Measurements from ENCODE around the gene TMEM91.

DNA sequence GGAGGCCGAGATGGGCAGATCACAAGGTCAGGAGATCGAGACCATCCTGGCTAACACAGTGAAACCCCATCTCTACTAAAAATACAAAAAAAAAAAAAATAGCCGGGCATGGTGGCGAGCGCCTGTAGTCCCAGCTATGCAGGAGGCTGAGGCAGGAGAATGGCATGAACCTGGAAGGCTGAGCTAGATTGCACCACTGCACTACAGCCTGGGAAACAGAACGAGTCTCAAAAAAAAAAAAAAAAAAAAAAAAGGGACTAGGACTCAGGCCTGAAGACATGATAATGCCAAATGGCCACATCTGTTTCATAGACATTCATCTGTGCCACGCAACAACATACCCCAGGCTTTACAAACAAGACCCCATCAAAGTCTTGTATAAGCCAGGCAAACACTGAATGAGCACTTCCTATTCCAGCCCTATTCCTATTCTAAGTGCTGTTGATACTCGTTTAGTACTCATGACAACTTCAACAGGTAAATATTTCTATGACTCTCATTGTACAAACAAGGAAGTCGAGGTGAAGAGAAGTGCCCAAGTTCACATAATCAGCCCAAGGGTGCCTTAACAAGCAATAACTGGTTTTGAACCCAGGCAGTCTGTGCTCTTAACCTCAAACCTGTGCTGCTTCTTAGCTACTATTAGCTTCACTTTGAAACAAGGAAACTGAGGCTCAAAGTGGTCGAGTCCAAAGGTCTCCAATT is 14.0 kb upstream of the TMEM91 start:
- TF ChIP-seq, protein P1, sequence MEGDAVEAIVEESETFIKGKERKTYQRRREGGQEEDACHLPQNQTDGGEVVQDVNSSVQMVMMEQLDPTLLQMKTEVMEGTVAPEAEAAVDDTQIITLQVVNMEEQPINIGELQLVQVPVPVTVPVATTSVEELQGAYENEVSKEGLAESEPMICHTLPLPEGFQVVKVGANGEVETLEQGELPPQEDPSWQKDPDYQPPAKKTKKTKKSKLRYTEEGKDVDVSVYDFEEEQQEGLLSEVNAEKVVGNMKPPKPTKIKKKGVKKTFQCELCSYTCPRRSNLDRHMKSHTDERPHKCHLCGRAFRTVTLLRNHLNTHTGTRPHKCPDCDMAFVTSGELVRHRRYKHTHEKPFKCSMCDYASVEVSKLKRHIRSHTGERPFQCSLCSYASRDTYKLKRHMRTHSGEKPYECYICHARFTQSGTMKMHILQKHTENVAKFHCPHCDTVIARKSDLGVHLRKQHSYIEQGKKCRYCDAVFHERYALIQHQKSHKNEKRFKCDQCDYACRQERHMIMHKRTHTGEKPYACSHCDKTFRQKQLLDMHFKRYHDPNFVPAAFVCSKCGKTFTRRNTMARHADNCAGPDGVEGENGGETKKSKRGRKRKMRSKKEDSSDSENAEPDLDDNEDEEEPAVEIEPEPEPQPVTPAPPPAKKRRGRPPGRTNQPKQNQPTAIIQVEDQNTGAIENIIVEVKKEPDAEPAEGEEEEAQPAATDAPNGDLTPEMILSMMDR (conservative IDR thresholded peaks at IDR 0.05; ENCODE audit: low read length) = no peak
- no peak for TF ChIP-seq EZH2phosphoT487 (IDR thresholded peaks at IDR 0.05; ENCODE audit: borderline replicate concordance)

All from Loucy (cell line).